ENCODE data around the gene CNIH1.

GRCh38 chr14:54377501-54377900, 63.7 kb downstream of the CNIH1 start:
- TF ChIP-seq CTCF (IDR thresholded peaks at IDR 0.05) (no peak), POLR2A (IDR thresholded peaks at IDR 0.05) (no peak), EP300 (IDR thresholded peaks at IDR 0.05) (no peak)

Data from upper lobe of left lung (tissue), 4 donors.